Stimulated activated CD4-positive, alpha-beta T cell treated with anti-CD3 and anti-CD28 coated beads, Interleukin-1b, Interleukin-23, amount 100 ng/mL, for 4 hours (primary cell): ENCODE data around the gene MFSD6.
"Not testable (repeated sequence)": the region's sequence is repeated elsewhere in the genome, so short reads cannot be mapped to it uniquely, and the experiment has no call there.

Source experiments
- DNase-seq, 2 donors: peaks; one replicate each; pipeline ENCODE4 v3.0.0-alpha.2; 2020; ENCODE audit warnings: low read depth in 2 of 2

The MFSD6 gene

GRCh38 chr2:190407662-190408537 is at the start of gene MFSD6:
Gene MFSD6, plus strand, starts transcription at chr2:190408355. Its CDS starts 27,675 bp downstream, at chr2:190436030.
- peak; percentile 37 to 58 for DNase-seq

- DNase-seq = not testable (repeated sequence)
These were observed 49.3 kb upstream of the MFSD6 start for GRCh38 chr2:190358655-190359448.

- no peak for DNase-seq
These were observed 47.6 kb upstream of the MFSD6 start for GRCh38 chr2:190360561-190360960.

- no peak for DNase-seq
These were observed 47.2 kb upstream of the MFSD6 start for GRCh38 chr2:190360965-190361364.

GRCh38 chr2:190361572-190361971 is 46.6 kb upstream of the MFSD6 start:
- DNase-seq = no peak

- DNase-seq = no peak
These were observed 45.3 kb upstream of the MFSD6 start for GRCh38 chr2:190362894-190363293.

- DNase-seq = no peak
These were observed 42.5 kb upstream of the MFSD6 start for GRCh38 chr2:190365499-190366204.

- DNase-seq = no peak
These were observed 41.9 kb upstream of the MFSD6 start for GRCh38 chr2:190366248-190366753.

GRCh38 chr2:190367091-190367490 is 41.1 kb upstream of the MFSD6 start:
- no peak for DNase-seq

GRCh38 chr2:190369635-190370034 is 38.5 kb upstream of the MFSD6 start:
- no peak for DNase-seq

- no peak for DNase-seq
These were observed 32.1 kb upstream of the MFSD6 start for GRCh38 chr2:190376083-190376482.

GRCh38 chr2:190376591-190377245 is 31.4 kb upstream of the MFSD6 start:
- DNase-seq = no peak

GRCh38 chr2:190378880-190379237 is 29.3 kb upstream of the MFSD6 start:
- DNase-seq = no peak

- no peak for DNase-seq
These were observed 28.7 kb upstream of the MFSD6 start for GRCh38 chr2:190379249-190379964.

- no peak for DNase-seq
These were observed 27.2 kb upstream of the MFSD6 start for GRCh38 chr2:190380962-190381412.

GRCh38 chr2:190382851-190383250 is 25.3 kb upstream of the MFSD6 start:
- peak in 1 of 2 donors; percentile 21 for DNase-seq

GRCh38 chr2:190387422-190387821 is 20.7 kb upstream of the MFSD6 start:
- no peak for DNase-seq

- no peak for DNase-seq
These were observed 11.9 kb upstream of the MFSD6 start for GRCh38 chr2:190396271-190396670.

- no peak for DNase-seq
These were observed 5.1 kb upstream of the MFSD6 start for GRCh38 chr2:190402986-190403603.

GRCh38 chr2:190404487-190404886 is 3.7 kb upstream of the MFSD6 start:
- DNase-seq = peak in 1 of 2 donors; percentile 17
